Stomach smooth muscle (tissue), 2 donors: Measurements from ENCODE around the gene IMPG2.

ENCODE experiments used
- H3K27ac ChIP-seq: one replicate; pipeline ENCODE4 v1.7.0; 2013; ENCODE audit warnings: mild to moderate bottlenecking, low read length, inconsistent platforms
- H3K27me3 ChIP-seq, 2 donors: one replicate each; pipeline ENCODE4 v1.7.0; 2013; ENCODE audit warnings: low read length in 2 of 2; ENCODE audit not compliant: insufficient read depth in 2 of 2, control insufficient read depth in 1 of 2
- H3K36me3 ChIP-seq, 2 donors: one replicate each; pipeline ENCODE4 v1.7.0; 2013; ENCODE audit warnings: low read length in 2 of 2; ENCODE audit not compliant: control insufficient read depth in 2 of 2, insufficient read depth in 2 of 2
- H3K4me1 ChIP-seq: one replicate; pipeline ENCODE4 v1.7.0; 2013; ENCODE audit warnings: low read length; ENCODE audit not compliant: control insufficient read depth, insufficient read depth
- H3K4me3 ChIP-seq, 2 donors: one replicate each; pipeline ENCODE4 v1.7.0; 2013; ENCODE audit warnings: low read length in 2 of 2
- H3K9ac ChIP-seq, 2 donors: one replicate each; pipeline ENCODE4 v1.7.0; 2013; ENCODE audit warnings: low read length in 2 of 2, mild to moderate bottlenecking in 1 of 2
- H3K9me3 ChIP-seq, 2 donors: one replicate each; pipeline ENCODE4 v1.7.0; 2013; ENCODE audit warnings: low read length in 2 of 2; ENCODE audit not compliant: control insufficient read depth in 2 of 2
- donor health status: healthy.
- donor health status: Pancreatic carcinoma.

Gene IMPG2

GRCh38 chr3:101185341-101185740, 135.0 kb downstream of the IMPG2 start:
- Histone ChIP-seq H3K36me3 (no peaks in the 10 kb centered on the region), H3K27me3 (no peaks in the 10 kb centered on the region), H3K9ac (no peak overlapping the region), H3K4me1 (no peaks in the 10 kb centered on the region), H3K4me3 (no peak overlapping the region), H3K27ac (no peak overlapping the region), H3K9me3 (no peaks in the 10 kb centered on the region)

GRCh38 chr3:101184111-101184510, 136.3 kb downstream of the IMPG2 start:
- Histone ChIP-seq H3K27me3 (no peaks in the 10 kb centered on the region), H3K9me3 (no peaks in the 10 kb centered on the region), H3K36me3 (no peaks in the 10 kb centered on the region), H3K4me1 (no peaks in the 10 kb centered on the region), H3K9ac (no peak overlapping the region), H3K4me3 (no peak overlapping the region), H3K27ac (no peak overlapping the region)

GRCh38 chr3:101183151-101183550, 137.2 kb downstream of the IMPG2 start:
- no peaks in the 10 kb centered on the region for H3K36me3 ChIP-seq
- no peaks in the 10 kb centered on the region for H3K9me3 ChIP-seq
- H3K4me3 ChIP-seq = no peak overlapping the region
- no peak overlapping the region for H3K27ac ChIP-seq
- no peaks in the 10 kb centered on the region for H3K4me1 ChIP-seq
- no peak overlapping the region for H3K9ac ChIP-seq
- H3K27me3 ChIP-seq = no peaks in the 10 kb centered on the region

- Histone ChIP-seq H3K27me3 (no peaks in the 10 kb centered on the region), H3K4me3 (no peak overlapping the region), H3K4me1 (no peaks in the 10 kb centered on the region), H3K36me3 (no peaks in the 10 kb centered on the region), H3K9ac (no peak overlapping the region), H3K27ac (no peak overlapping the region), H3K9me3 (no peaks in the 10 kb centered on the region)
These were observed 137.6 kb downstream of the IMPG2 start for GRCh38 chr3:101182734-101183133.

GRCh38 chr3:101181801-101182200, 138.6 kb downstream of the IMPG2 start:
- H3K36me3 ChIP-seq = no peaks in the 10 kb centered on the region
- no peak overlapping the region for H3K27ac ChIP-seq
- H3K4me1 ChIP-seq = no peaks in the 10 kb centered on the region
- no peaks in the 10 kb centered on the region for H3K27me3 ChIP-seq
- H3K4me3 ChIP-seq = no peak overlapping the region
- H3K9me3 ChIP-seq = no peaks in the 10 kb centered on the region
- H3K9ac ChIP-seq = no peak overlapping the region

GRCh38 chr3:101179637-101180036, 140.7 kb downstream of the IMPG2 start:
- H3K4me1 ChIP-seq = no peaks in the 10 kb centered on the region
- H3K9ac ChIP-seq = no peak overlapping the region
- H3K27me3 ChIP-seq = no peaks in the 10 kb centered on the region
- no peak overlapping the region for H3K27ac ChIP-seq
- no peak overlapping the region for H3K4me3 ChIP-seq
- no peaks in the 10 kb centered on the region for H3K36me3 ChIP-seq
- H3K9me3 ChIP-seq = no peaks in the 10 kb centered on the region

GRCh38 chr3:101177577-101177976, 142.8 kb downstream of the IMPG2 start:
- no peak overlapping the region for H3K4me3 ChIP-seq
- no peaks in the 10 kb centered on the region for H3K9me3 ChIP-seq
- H3K4me1 ChIP-seq = no peaks in the 10 kb centered on the region
- no peaks in the 10 kb centered on the region for H3K27me3 ChIP-seq
- no peaks in the 10 kb centered on the region for H3K36me3 ChIP-seq
- H3K9ac ChIP-seq = no peak overlapping the region
- H3K27ac ChIP-seq = no peak overlapping the region
